Measurements from ENCODE around the gene NHLH1. TPM values are rescaled to one million over a fixed set of nuclear protein-coding genes. Genes with fewer than 3 reads are reported as not detected.

The NHLH1 gene
- total and polyA plus RNA-seq, 2 of the 13 experiments (the other 11 are each of a cell fraction or from before 2014, with no cell fraction given) = 0.11 to 0.57 TPM

DNA sequence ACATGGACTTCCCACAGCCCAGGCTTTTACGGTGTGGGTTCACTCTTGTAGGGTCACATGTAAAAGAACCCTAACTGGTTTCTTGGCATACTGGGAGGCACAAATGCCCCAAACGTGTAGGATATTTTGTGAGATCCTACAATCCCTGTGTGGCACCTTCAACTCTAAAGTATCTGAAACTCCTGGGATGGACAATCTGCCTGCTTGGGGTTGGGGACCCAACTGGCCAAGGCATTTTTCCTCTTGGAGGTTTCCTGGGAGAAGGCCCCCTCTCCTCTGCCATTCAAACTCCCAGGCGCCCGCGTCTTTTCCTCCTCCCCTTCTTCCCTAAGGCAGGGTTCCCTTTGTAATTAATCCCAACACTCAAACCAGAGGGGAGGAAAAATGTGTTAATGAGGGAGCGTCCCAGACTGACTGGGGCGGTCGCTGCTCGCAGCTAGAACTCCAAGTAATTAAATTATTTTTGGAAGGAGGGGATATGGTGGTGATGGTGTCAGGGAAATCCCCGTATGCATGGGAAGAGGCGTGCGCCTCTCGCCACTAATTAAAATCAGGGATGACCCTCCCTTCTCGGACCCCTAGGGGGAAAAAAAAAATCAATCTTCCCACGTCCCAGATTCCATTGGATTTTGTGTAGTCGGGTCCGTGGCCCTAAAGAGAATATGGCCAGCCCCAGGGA is 32.8 kb downstream of the NHLH1 start:
- ATAC-seq = no peak
- no peak overlapping the region for H2AFZ ChIP-seq (ENCODE audit: low read length)
- intact Hi-C loops (cut with micrococcal nuclease; ENCODE audit: unreplicated experiment) = no loop called here
- in situ Hi-C loops (cut with HindIII; ENCODE audit: extremely low pct_ligation_motif_present, low pct_unique_long_range_greater_than_20kb) = no loop called here
- peaks cover 7% of the 10 kb centered on the region; the same call in 1 of the 2 replicates for H3K4me1 ChIP-seq (ENCODE audit: insufficient read depth, low read length)
- peak overlapping the region; percentile 74 for H3K4me2 ChIP-seq (ENCODE audit: low read depth, low read length)
- H3K36me3 ChIP-seq (replicated peaks in 1 of 2; ENCODE audit: control insufficient read depth in 1 of 2, insufficient read depth in 2 of 2, low read length in 2 of 2) = no peaks in the 10 kb centered on the region
- DNase-seq (ENCODE audit: low spot score) = no peak
- no peaks in the 10 kb centered on the region for H4K20me1 ChIP-seq (ENCODE audit: insufficient read depth, low read length)
- no peaks in the 10 kb centered on the region for H3K9me3 ChIP-seq (ENCODE audit: low read length)
- WGBS (ENCODE audit: low lambda C conversion rate) = 75% methylated on average over 16 of the region's 17 CpGs
- BruUV-seq (replicated peaks) = no TSS peak
- POLR2A ChIA-PET = no interaction called here
- TF ChIP-seq NPAS2 (CRISPR knock-in tag; IDR thresholded peaks at IDR 0.05; ENCODE audit: borderline replicate concordance) (no peak), EP300 (IDR thresholded peaks at IDR 0.05; ENCODE audit: low read depth in 2 of 2, low read length in 2 of 2) (no peak), EP300 (CRISPR knock-in tag; IDR thresholded peaks at IDR 0.05; ENCODE audit: borderline replicate concordance) (no peak), ZFX (CRISPR knock-in tag; IDR thresholded peaks at IDR 0.05; ENCODE audit: low read depth) (no peak), ZBTB21 (CRISPR knock-in tag; IDR thresholded peaks at IDR 0.05) (no peak), ZFP62 (CRISPR knock-in tag; IDR thresholded peaks at IDR 0.05) (no peak)
- TF ChIP-seq, protein P1, sequence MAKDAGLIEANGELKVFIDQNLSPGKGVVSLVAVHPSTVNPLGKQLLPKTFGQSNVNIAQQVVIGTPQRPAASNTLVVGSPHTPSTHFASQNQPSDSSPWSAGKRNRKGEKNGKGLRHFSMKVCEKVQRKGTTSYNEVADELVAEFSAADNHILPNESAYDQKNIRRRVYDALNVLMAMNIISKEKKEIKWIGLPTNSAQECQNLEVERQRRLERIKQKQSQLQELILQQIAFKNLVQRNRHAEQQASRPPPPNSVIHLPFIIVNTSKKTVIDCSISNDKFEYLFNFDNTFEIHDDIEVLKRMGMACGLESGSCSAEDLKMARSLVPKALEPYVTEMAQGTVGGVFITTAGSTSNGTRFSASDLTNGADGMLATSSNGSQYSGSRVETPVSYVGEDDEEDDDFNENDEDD (CRISPR knock-in tag; IDR thresholded peaks at IDR 0.05; ENCODE audit: borderline replicate concordance) = no peak
- TF ChIP-seq, protein P2, sequence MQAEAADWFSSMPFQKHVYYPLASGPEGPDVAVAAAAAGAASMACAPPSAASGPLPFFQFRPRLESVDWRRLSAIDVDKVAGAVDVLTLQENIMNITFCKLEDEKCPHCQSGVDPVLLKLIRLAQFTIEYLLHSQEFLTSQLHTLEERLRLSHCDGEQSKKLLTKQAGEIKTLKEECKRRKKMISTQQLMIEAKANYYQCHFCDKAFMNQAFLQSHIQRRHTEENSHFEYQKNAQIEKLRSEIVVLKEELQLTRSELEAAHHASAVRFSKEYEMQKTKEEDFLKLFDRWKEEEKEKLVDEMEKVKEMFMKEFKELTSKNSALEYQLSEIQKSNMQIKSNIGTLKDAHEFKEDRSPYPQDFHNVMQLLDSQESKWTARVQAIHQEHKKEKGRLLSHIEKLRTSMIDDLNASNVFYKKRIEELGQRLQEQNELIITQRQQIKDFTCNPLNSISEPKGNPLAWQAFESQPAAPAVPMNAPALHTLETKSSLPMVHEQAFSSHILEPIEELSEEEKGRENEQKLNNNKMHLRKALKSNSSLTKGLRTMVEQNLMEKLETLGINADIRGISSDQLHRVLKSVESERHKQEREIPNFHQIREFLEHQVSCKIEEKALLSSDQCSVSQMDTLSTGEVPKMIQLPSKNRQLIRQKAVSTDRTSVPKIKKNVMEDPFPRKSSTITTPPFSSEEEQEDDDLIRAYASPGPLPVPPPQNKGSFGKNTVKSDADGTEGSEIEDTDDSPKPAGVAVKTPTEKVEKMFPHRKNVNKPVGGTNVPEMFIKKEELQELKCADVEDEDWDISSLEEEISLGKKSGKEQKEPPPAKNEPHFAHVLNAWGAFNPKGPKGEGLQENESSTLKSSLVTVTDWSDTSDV (CRISPR knock-in tag; IDR thresholded peaks at IDR 0.05) = no peak
- TF ChIP-seq, protein P3, sequence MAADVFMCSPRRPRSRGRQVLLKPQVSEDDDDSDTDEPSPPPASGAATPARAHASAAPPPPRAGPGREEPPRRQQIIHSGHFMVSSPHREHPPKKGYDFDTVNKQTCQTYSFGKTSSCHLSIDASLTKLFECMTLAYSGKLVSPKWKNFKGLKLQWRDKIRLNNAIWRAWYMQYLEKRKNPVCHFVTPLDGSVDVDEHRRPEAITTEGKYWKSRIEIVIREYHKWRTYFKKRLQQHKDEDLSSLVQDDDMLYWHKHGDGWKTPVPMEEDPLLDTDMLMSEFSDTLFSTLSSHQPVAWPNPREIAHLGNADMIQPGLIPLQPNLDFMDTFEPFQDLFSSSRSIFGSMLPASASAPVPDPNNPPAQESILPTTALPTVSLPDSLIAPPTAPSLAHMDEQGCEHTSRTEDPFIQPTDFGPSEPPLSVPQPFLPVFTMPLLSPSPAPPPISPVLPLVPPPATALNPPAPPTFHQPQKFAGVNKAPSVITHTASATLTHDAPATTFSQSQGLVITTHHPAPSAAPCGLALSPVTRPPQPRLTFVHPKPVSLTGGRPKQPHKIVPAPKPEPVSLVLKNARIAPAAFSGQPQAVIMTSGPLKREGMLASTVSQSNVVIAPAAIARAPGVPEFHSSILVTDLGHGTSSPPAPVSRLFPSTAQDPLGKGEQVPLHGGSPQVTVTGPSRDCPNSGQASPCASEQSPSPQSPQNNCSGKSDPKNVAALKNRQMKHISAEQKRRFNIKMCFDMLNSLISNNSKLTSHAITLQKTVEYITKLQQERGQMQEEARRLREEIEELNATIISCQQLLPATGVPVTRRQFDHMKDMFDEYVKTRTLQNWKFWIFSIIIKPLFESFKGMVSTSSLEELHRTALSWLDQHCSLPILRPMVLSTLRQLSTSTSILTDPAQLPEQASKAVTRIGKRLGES (CRISPR knock-in tag; IDR thresholded peaks at IDR 0.05; ENCODE audit: borderline replicate concordance) = no peak
- H3K79me2 ChIP-seq (ENCODE audit: insufficient read depth, low read length) = no peaks in the 10 kb centered on the region
- peak overlapping the region; percentile 29 to 58 (median 45); a peak in 4 of 6 replicates for H3K4me3 ChIP-seq (replicated peaks in 1 of 3; ENCODE audit: insufficient read depth in 1 of 3, low read depth in 2 of 3, low read length in 3 of 3)
- peaks cover 13 to 63% of the 10 kb centered on the region in 2 experiments for H3K27me3 ChIP-seq (ENCODE audit: control insufficient read depth in 1 of 2, insufficient read depth in 2 of 2, low read length in 2 of 2)
- no peak overlapping the region for H3K27ac ChIP-seq (ENCODE audit: extremely low read length, insufficient read depth, low read length)
- no peak for FAIRE-seq
- no peak overlapping the region for H3K9ac ChIP-seq (ENCODE audit: insufficient read depth, low read depth, low read length)
- CTCF ChIA-PET (ENCODE audit: low intra/inter-chr PET ratio, low total read pairs) = no interaction called here
